HCT116 (cell line): ENCODE measurements around the gene CCDC174. TPM values are rescaled to one million over a fixed set of nuclear protein-coding genes. Genes with fewer than 3 reads are reported as not detected.

Experiments used
- ATAC-seq: fragments of 200-7000 bp; cut with Tn5 transposase; 2 replicates; pipeline ENCODE4 v1.9.1; 2020; ENCODE audit warnings: mild to moderate bottlenecking, moderate library complexity
- BruUV-seq: library from RNA; stranded (reverse); fragments of 400-500 nt; replicated peaks from 2 replicates; lab custom pipeline; 2021; lab: Mats Ljungman, UMichigan
- CTCF ChIA-PET: fragments of 300-600 bp; sonication (Branson Sonifier 250); formaldehyde crosslinking; loops from one replicate; lab custom pipeline; 2021; ENCODE audit warnings: antibody characterized with exemption; lab: Charles Lee
- POLR2A ChIA-PET: fragments of 300-600, 350-600 bp; sonication (Branson Sonifier 250); formaldehyde crosslinking; loops from one replicate; lab custom pipeline; 2021; ENCODE audit warnings: antibody characterized with exemption; lab: Charles Lee
- RAD21 ChIA-PET, 2 experiments: fragments of 300-600 bp; sonication (Branson Sonifier 250); formaldehyde crosslinking; loops; one replicate each; lab custom pipeline; 2023; ENCODE audit warnings: low total read pairs in 2 of 2; ENCODE audit not compliant: uncharacterized antibody in 2 of 2, unreplicated experiment in 2 of 2, low non-redundant PET in 1 of 2; lab: Charles Lee
- DNase-seq: peaks from one replicate; pipeline ENCODE4 v3.0.0-alpha.2; 2010; ENCODE audit warnings: low read depth, low spot score
- H2AFZ ChIP-seq: fragments of 200-600 bp; shearing (Covaris generic), sonication (generic); 2 replicates; pipeline ENCODE4 v1.6.1; 2017; ENCODE audit warnings: low read depth, mixed run types, mixed read lengths, antibody characterized with exemption, low read length; ENCODE audit not compliant: poor library complexity, severe bottlenecking
- H3K27ac ChIP-seq: 2 replicates; pipeline ENCODE4 v1.5.1; 2012; ENCODE audit warnings: low read depth, low read length
- H3K27me3 ChIP-seq: fragments of 200-600 bp; sonication (generic); 2 replicates; pipeline ENCODE4 v1.6.1; 2016; ENCODE audit warnings: mixed run types, low read length, mixed read lengths; ENCODE audit not compliant: insufficient read depth
- H3K36me3 ChIP-seq, 2 experiments: fragments of 200-500 bp in 1 of 2; fragments of 200-600 bp in 1 of 2; sonication (Bioruptor generic) in 1 of 2; sonication (generic) in 1 of 2; 2 replicates each; pipeline versions ENCODE4 v1.5.1 to v1.6.1; 2014 to 2016; ENCODE audit warnings: low read length in 2 of 2, inconsistent platforms in 1 of 2, mixed read lengths in 1 of 2, mixed run types in 1 of 2; ENCODE audit not compliant: insufficient read depth in 2 of 2, control insufficient read depth in 1 of 2
- H3K4me1 ChIP-seq, 2 experiments: fragments of 200-600 bp in 1 of 2; sonication (generic) in 1 of 2; 2 replicates each; pipeline versions ENCODE4 v1.5.1 to v1.6.1; 2012 to 2017; ENCODE audit warnings: low read length in 2 of 2, inconsistent platforms in 1 of 2, mild to moderate bottlenecking in 1 of 2, mixed read lengths in 1 of 2, mixed run types in 1 of 2, moderate library complexity in 1 of 2; ENCODE audit not compliant: insufficient read depth in 2 of 2, control insufficient read depth in 1 of 2
- H3K4me2 ChIP-seq: fragments of 200-600 bp; sonication (generic); 2 replicates; pipeline ENCODE4 v1.6.1; 2017; ENCODE audit warnings: mixed run types, low read length, mixed read lengths
- H3K4me3 ChIP-seq, 2 experiments: fragments of 200-600 bp in 1 of 2; sonication (generic) in 1 of 2; replicated peaks in 1 of 2; 2 replicates each; pipeline ENCODE4 v1.5.1; 2011 to 2016; ENCODE audit warnings: low read length in 2 of 2, control low read depth in 1 of 2, low read depth in 1 of 2, mild to moderate bottlenecking in 1 of 2, mixed read lengths in 1 of 2, mixed run types in 1 of 2
- H3K79me2 ChIP-seq: fragments of 200-600 bp; sonication (generic); 2 replicates; pipeline ENCODE4 v1.6.1; 2017; ENCODE audit warnings: mild to moderate bottlenecking, mixed run types, low read length, moderate library complexity, mixed read lengths; ENCODE audit not compliant: insufficient read depth
- H3K9ac ChIP-seq: fragments of 200-600 bp; sonication (generic); 2 replicates; pipeline ENCODE4 v1.6.1; 2016; ENCODE audit warnings: low read length, mixed read lengths
- H3K9me2 ChIP-seq: fragments of 200-600 bp; sonication (generic), shearing (Covaris generic); 2 replicates; pipeline ENCODE4 v1.6.1; 2017; ENCODE audit warnings: mixed run types, mild to moderate bottlenecking, moderate library complexity; ENCODE audit not compliant: insufficient read depth
- H3K9me3 ChIP-seq, 2 experiments: fragments of 200-500 bp in 1 of 2; fragments of 200-600 bp in 1 of 2; sonication (Bioruptor generic) in 1 of 2; sonication (generic) in 1 of 2; 2 replicates each; pipeline ENCODE4 v1.6.1; 2014 to 2017; ENCODE audit warnings: low read length in 2 of 2, mixed read lengths in 2 of 2, inconsistent platforms in 1 of 2, low read depth in 1 of 2, mild to moderate bottlenecking in 1 of 2, mixed run types in 1 of 2, moderate library complexity in 1 of 2; ENCODE audit not compliant: control insufficient read depth in 1 of 2, insufficient read depth in 1 of 2
- H4K20me1 ChIP-seq: fragments of 200-600 bp; sonication (generic), shearing (Covaris generic); 2 replicates; pipeline ENCODE4 v1.6.1; 2017; ENCODE audit warnings: mixed run types, mild to moderate bottlenecking, moderate library complexity; ENCODE audit not compliant: insufficient read depth
- CBX3 ChIP-seq: IDR thresholded peaks from 2 replicates; pipeline ENCODE4 v1.6.1; 2012; ENCODE audit warnings: low read depth
- CEBPB ChIP-seq: IDR thresholded peaks from 2 replicates; pipeline ENCODE4 v1.6.1; 2012; ENCODE audit warnings: low read depth
- ELF1 ChIP-seq: IDR thresholded peaks from 2 replicates; pipeline ENCODE4 v1.6.1; 2012; ENCODE audit warnings: low read depth, borderline replicate concordance
- EZH2phosphoT487 ChIP-seq: fragments of 200-600 bp; IDR thresholded peaks from 2 replicates; pipeline ENCODE4 v1.6.1; 2018; ENCODE audit warnings: antibody characterized with exemption, borderline replicate concordance
- SIN3A ChIP-seq: IDR thresholded peaks from 2 replicates; pipeline ENCODE4 v1.6.1; 2012; ENCODE audit warnings: low read depth
- SRF ChIP-seq: IDR thresholded peaks from 2 replicates; pipeline ENCODE4 v1.6.1; 2012; ENCODE audit warnings: low read depth
- YY1 ChIP-seq: IDR thresholded peaks from 2 replicates; pipeline ENCODE4 v1.6.1; 2011; ENCODE audit warnings: low read length, low read depth, moderate library complexity, mild to moderate bottlenecking; ENCODE audit not compliant: insufficient replicate concordance; ENCODE audit errors: extremely low read depth
- intact Hi-C: fragments of 100-400 bp; cut with micrococcal nuclease; formaldehyde crosslinking; loops from 2 replicates; pipeline ENCODE4 v1.10.0; 2022
- total RNA-seq: library from RNA; stranded (reverse); gene quantifications from one replicate; pipeline ENCODE4 v1.2.1, GENCODE V29; 2021; ENCODE audit not compliant: unreplicated experiment
- TF ChIP-seq, protein P1 (sequence below), 3 experiments: fragments of 200-600 bp in 1 of 3; sonication (generic) in 1 of 3; IDR thresholded peaks in 2 of 3; conservative IDR thresholded peaks in 1 of 3; 2 replicates each; pipeline ENCODE4 v1.5.1; 2012 to 2017; ENCODE audit warnings: low read depth in 2 of 3, low read length in 2 of 3, antibody characterized with exemption in 1 of 3, borderline replicate concordance in 1 of 3, control low read depth in 1 of 3, mild to moderate bottlenecking in 1 of 3, mixed read lengths in 1 of 3, mixed run types in 1 of 3, moderate library complexity in 1 of 3; ENCODE audit not compliant: insufficient read depth in 1 of 3

CCDC174 gene
- total RNA-seq, 1 experiment from 2014 or later: 15.6 TPM

GRCh38 chr3:14627815-14628214 is 23.7 kb upstream of the CCDC174 start (continued):
- TF ChIP-seq, protein P1, sequence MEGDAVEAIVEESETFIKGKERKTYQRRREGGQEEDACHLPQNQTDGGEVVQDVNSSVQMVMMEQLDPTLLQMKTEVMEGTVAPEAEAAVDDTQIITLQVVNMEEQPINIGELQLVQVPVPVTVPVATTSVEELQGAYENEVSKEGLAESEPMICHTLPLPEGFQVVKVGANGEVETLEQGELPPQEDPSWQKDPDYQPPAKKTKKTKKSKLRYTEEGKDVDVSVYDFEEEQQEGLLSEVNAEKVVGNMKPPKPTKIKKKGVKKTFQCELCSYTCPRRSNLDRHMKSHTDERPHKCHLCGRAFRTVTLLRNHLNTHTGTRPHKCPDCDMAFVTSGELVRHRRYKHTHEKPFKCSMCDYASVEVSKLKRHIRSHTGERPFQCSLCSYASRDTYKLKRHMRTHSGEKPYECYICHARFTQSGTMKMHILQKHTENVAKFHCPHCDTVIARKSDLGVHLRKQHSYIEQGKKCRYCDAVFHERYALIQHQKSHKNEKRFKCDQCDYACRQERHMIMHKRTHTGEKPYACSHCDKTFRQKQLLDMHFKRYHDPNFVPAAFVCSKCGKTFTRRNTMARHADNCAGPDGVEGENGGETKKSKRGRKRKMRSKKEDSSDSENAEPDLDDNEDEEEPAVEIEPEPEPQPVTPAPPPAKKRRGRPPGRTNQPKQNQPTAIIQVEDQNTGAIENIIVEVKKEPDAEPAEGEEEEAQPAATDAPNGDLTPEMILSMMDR (IDR thresholded peaks at IDR 0.05 in 2 of 3, conservative IDR thresholded peaks at IDR 0.05 in 1 of 3; ENCODE audit: borderline replicate concordance in 1 of 3, insufficient read depth in 1 of 3, low read depth in 2 of 3, low read length in 2 of 3): no peak
- no peak for TF ChIP-seq SRF
- no peak for TF ChIP-seq SIN3A

- TF ChIP-seq EZH2phosphoT487: no peak
- no peak for TF ChIP-seq CBX3
- no peak for TF ChIP-seq YY1
- no peak for TF ChIP-seq ELF1
- no peak for TF ChIP-seq CEBPB
- intact Hi-C loops: no loop called here
- Histone ChIP-seq H3K9ac (no peak overlapping the region), H3K27ac (no peak overlapping the region), H3K4me1 (peaks cover 0 to 3% of the 10 kb centered on the region in 2 experiments; a peak in 1 of 4 replicates), H3K27me3 (no peaks in the 10 kb centered on the region), H3K79me2 (no peaks in the 10 kb centered on the region), H3K4me2 (no peak overlapping the region), H4K20me1 (no peaks in the 10 kb centered on the region), H3K4me3 (no peak overlapping the region), H2AFZ (no peak overlapping the region), H3K9me2 (no peaks in the 10 kb centered on the region), H3K9me3 (no peaks in the 10 kb centered on the region), H3K36me3 (no peaks in the 10 kb centered on the region)
- RAD21 ChIA-PET: no interaction called here
- POLR2A ChIA-PET: no interaction called here
- no TSS peak for BruUV-seq
- ATAC-seq: no peak
- CTCF ChIA-PET: no interaction called here
- no peak for DNase-seq
Observed at GRCh38 chr3:14628406-14628805, 23.2 kb upstream of the CCDC174 start.
